Measurements from ENCODE around the gene VENTX.

VENTX gene

GRCh38 chr10:133225707-133226191 is 11.9 kb upstream of the VENTX start:
- H3K27ac ChIP-seq = no peak overlapping the region
- TF ChIP-seq ZFX (IDR thresholded peaks at IDR 0.05) = no peak
- TF ChIP-seq CTCF (conservative IDR thresholded peaks at IDR 0.05) = no peak

GRCh38 chr10:133226251-133226808 is 11.3 kb upstream of the VENTX start:
- no peak for TF ChIP-seq ZFX (IDR thresholded peaks at IDR 0.05)
- TF ChIP-seq CTCF (conservative IDR thresholded peaks at IDR 0.05) = no peak; the same call in 1 of the 2 replicates
- H3K27ac ChIP-seq = no peak overlapping the region

- H3K27ac ChIP-seq = no peak overlapping the region
- TF ChIP-seq ZFX (IDR thresholded peaks at IDR 0.05) (no peak), CTCF (conservative IDR thresholded peaks at IDR 0.05) (no peak)
Observed at GRCh38 chr10:133227256-133227655, 10.4 kb upstream of the VENTX start.

- TF ChIP-seq ZFX (IDR thresholded peaks at IDR 0.05) (no peak), CTCF (conservative IDR thresholded peaks at IDR 0.05) (no peak)
- no peak overlapping the region for H3K27ac ChIP-seq
Observed at GRCh38 chr10:133229265-133230043, 8.2 kb upstream of the VENTX start.

- no peak for TF ChIP-seq ZFX (IDR thresholded peaks at IDR 0.05)
- TF ChIP-seq CTCF (conservative IDR thresholded peaks at IDR 0.05) = no peak
Observed at GRCh38 chr10:133230044-133230361, 7.7 kb upstream of the VENTX start, which contains the start of gene UTF1. TSS of gene UTF1 (plus strand) at chr10:133230217. CDS start at chr10:133230289, 72 bp downstream.

GRCh38 chr10:133230387-133231195 is 7.1 kb upstream of the VENTX start:
- TF ChIP-seq ZFX (IDR thresholded peaks at IDR 0.05) (no peak), CTCF (conservative IDR thresholded peaks at IDR 0.05) (no peak)
- H3K27ac ChIP-seq = no peak overlapping the region

More at GRCh38 chr10:133230044-133230361, 7.7 kb upstream of the VENTX start, which contains the start of gene UTF1:
- H3K27ac ChIP-seq = no peak within 1 kb of the TSS

All from C4-2B (cell line).